Breast epithelium (tissue), 4 donors: ENCODE results near the gene C1orf21. TPM values are rescaled to one million over a fixed set of nuclear protein-coding genes. Genes with fewer than 3 reads are reported as not detected.

Source experiments
- DNase-seq, 2 donors: peaks; one replicate each; pipeline ENCODE4 v3.0.0-alpha.2; 2019; ENCODE audit warnings: low spot score in 2 of 2
- H3K27ac ChIP-seq, 2 donors: fragments of 200-600 bp; sonication (generic) in 1 of 2; one replicate each; pipeline ENCODE4 v1.5.1; 2016 to 2019; ENCODE audit warnings: mild to moderate bottlenecking in 1 of 2
- H3K27me3 ChIP-seq, 2 donors: fragments of 200-600 bp; sonication (generic) in 1 of 2; one replicate each; pipeline versions ENCODE4 v1.5.1 to v1.6.0; 2017 to 2019; ENCODE audit warnings: control low read depth in 1 of 2, mild to moderate bottlenecking in 1 of 2
- H3K36me3 ChIP-seq: fragments of 200-600 bp; one replicate; pipeline ENCODE4 v1.5.1; 2019
- H3K4me1 ChIP-seq, 2 donors: fragments of 200-600 bp; sonication (generic); one replicate each; pipeline ENCODE4 v1.5.1; 2016 to 2019; ENCODE audit warnings: control low read depth in 1 of 2
- H3K4me3 ChIP-seq, 3 donors: fragments of 200-600 bp; sonication (generic); 1 replicate in 2 of 3; 2 replicates in 1 of 3; pipeline ENCODE4 v1.5.1; 2016 to 2019; ENCODE audit warnings: mild to moderate bottlenecking in 3 of 3, moderate library complexity in 2 of 3
- H3K9me3 ChIP-seq, 2 donors: fragments of 200-600 bp; sonication (generic) in 1 of 2; one replicate each; pipeline ENCODE4 v1.5.1; 2016 to 2019; ENCODE audit warnings: control low read depth in 1 of 2
- CTCF ChIP-seq, 3 donors: fragments of 450-650 bp; IDR thresholded peaks; one replicate each; pipeline ENCODE4 v1.5.1; 2016 to 2017; ENCODE audit warnings: antibody characterized with exemption in 3 of 3, mild to moderate bottlenecking in 3 of 3, moderate library complexity in 3 of 3
- POLR2A ChIP-seq: fragments of 450-650 bp; IDR thresholded peaks from one replicate; pipeline ENCODE4 v1.6.1; 2016; ENCODE audit warnings: antibody characterized with exemption, mild to moderate bottlenecking, moderate library complexity
- POLR2AphosphoS5 ChIP-seq, 3 donors: sonication (generic); formaldehyde crosslinking; IDR thresholded peaks; one replicate each; pipeline ENCODE4 v1.6.1; 2017; ENCODE audit warnings: antibody characterized with exemption in 3 of 3
- intact Hi-C: fragments of 100-400 bp; cut with DNase I; formaldehyde crosslinking; loops from one replicate; pipeline ENCODE4 v1.15.1; 2023; ENCODE audit warnings: low total_unique reads
- total RNA-seq, 3 donors: library from RNA; depleted of rRNA; stranded (reverse); fragments of >200 nt; gene quantifications; one replicate each; pipeline ENCODE4 v1.1.0, GENCODE V29; 2016

Gene C1orf21
- total RNA-seq, 3 donors from 2014 or later = 31.5 to 75.7 (median 54.7) TPM

DNA sequence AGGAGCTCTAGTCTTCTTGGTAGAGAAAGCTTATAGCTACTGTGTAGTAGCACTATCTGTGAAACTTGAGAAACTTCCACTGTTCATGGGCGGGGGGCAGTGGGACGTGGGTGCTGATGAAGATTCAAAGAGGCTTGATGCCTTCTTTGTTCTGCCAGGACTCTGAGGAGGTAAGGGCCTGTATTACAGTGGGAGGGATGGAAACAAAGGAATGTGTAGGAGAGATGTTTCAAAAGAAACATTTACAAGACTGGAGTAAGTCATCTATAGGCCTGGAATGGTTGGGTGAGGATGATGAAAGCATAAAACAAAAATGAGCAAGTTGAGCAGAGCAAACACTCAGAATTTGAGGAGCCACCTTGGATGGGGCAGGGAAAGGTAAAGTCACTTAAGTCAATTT is 89.4 kb downstream of the C1orf21 start:
- intact Hi-C loops = no loop called here
- Histone ChIP-seq H3K36me3 (no peaks in the 10 kb centered on the region), H3K4me3 (no peak overlapping the region), H3K27me3 (no peaks in the 10 kb centered on the region), H3K4me1 (no peaks in the 10 kb centered on the region), H3K9me3 (no peaks in the 10 kb centered on the region), H3K27ac (no peak overlapping the region)
- no peak for DNase-seq
- no peak for TF ChIP-seq CTCF (IDR thresholded peaks at IDR 0.05)
- TF ChIP-seq POLR2A = no peak
- no peak for TF ChIP-seq POLR2AphosphoS5 (IDR thresholded peaks at IDR 0.05)

- peaks cover 0 to 8% of the 10 kb centered on the region in 2 donors for H3K4me1 ChIP-seq
These were observed 92.8 kb downstream of the C1orf21 start for GRCh38 chr1:184479435-184480167.

GRCh38 chr1:184480736-184481135 is 93.9 kb downstream of the C1orf21 start:
- no peaks in the 10 kb centered on the region for H3K36me3 ChIP-seq
- intact Hi-C loops = no loop called here
- H3K27ac ChIP-seq = peak overlapping the region; percentile 15 to 77
- H3K9me3 ChIP-seq = no peaks in the 10 kb centered on the region
- no peaks in the 10 kb centered on the region for H3K27me3 ChIP-seq
- peaks cover 0 to 15% of the 10 kb centered on the region in 2 donors for H3K4me1 ChIP-seq
- no peak for DNase-seq
- H3K4me3 ChIP-seq = no peak overlapping the region
- TF ChIP-seq CTCF (IDR thresholded peaks at IDR 0.05) (no peak), POLR2AphosphoS5 (IDR thresholded peaks at IDR 0.05) (no peak), POLR2A (no peak)

More at GRCh38 chr1:184479435-184480167, 92.8 kb downstream of the C1orf21 start:
- H3K27me3 ChIP-seq = no peaks in the 10 kb centered on the region
- no peak for DNase-seq
- TF ChIP-seq CTCF (IDR thresholded peaks at IDR 0.05) = no peak
- TF ChIP-seq POLR2AphosphoS5 (IDR thresholded peaks at IDR 0.05) = no peak
- no peak for TF ChIP-seq POLR2A
- intact Hi-C loops = no loop called here
- no peak overlapping the region for H3K27ac ChIP-seq
- H3K9me3 ChIP-seq = no peaks in the 10 kb centered on the region
- no peaks in the 10 kb centered on the region for H3K36me3 ChIP-seq
- no peak overlapping the region for H3K4me3 ChIP-seq

DNA sequence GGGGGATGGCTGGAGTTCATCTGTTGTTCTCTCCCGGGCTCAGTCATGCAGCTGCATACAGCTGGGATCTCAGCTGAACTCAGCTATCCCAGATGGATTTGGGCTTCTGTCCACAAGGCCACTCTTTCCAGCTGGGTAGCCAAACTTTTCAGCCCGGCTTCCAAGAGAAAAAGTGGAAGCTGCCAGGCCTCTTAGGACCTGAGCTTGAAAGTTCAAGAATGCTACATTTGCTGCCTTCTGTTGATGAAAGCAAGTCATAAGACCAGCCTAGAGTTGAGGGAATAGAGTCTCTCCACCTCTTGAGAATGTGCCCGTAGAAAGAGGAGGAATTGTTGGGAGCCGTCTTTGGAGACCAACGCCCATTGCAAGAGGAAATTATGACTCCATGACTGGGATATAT is 95.3 kb downstream of the C1orf21 start:
- H3K4me3 ChIP-seq = no peak overlapping the region
- TF ChIP-seq CTCF (IDR thresholded peaks at IDR 0.05) (no peak), POLR2AphosphoS5 (IDR thresholded peaks at IDR 0.05) (peak in 2 of 3 donors; percentile 11 to 44), POLR2A (no peak)
- H3K36me3 ChIP-seq = no peaks in the 10 kb centered on the region
- H3K27me3 ChIP-seq = no peaks in the 10 kb centered on the region
- H3K4me1 ChIP-seq = peaks cover 3 to 15% of the 10 kb centered on the region in 2 donors
- H3K9me3 ChIP-seq = no peaks in the 10 kb centered on the region
- DNase-seq = no peak
- intact Hi-C loops = no loop called here
- H3K27ac ChIP-seq = peak overlapping the region; percentile 64 to 77

- Histone ChIP-seq H3K36me3 (no peaks in the 10 kb centered on the region), H3K4me1 (peaks cover 3 to 15% of the 10 kb centered on the region in 2 donors), H3K27me3 (no peaks in the 10 kb centered on the region), H3K27ac (peak overlapping the region; percentile 64 to 77), H3K9me3 (no peaks in the 10 kb centered on the region), H3K4me3 (no peak overlapping the region)
- peak in 1 of 2 donors; percentile 47 for DNase-seq
- intact Hi-C loops = no loop called here
- TF ChIP-seq POLR2A (no peak), CTCF (IDR thresholded peaks at IDR 0.05) (peak in 1 of 3 donors; percentile 13), POLR2AphosphoS5 (IDR thresholded peaks at IDR 0.05) (peak in 2 of 3 donors; percentile 47 to 64)
These were observed 96.4 kb downstream of the C1orf21 start for GRCh38 chr1:184483101-184483683.
